ENCODE data around the gene CTNNBL1.

GRCh38 chr20:37681384-37682112 lies 12.3 kb upstream of the CTNNBL1 start:
- no peak for TF ChIP-seq POLR2A (IDR thresholded peaks at IDR 0.05; ENCODE audit: low read depth)
- TF ChIP-seq, protein P1, sequence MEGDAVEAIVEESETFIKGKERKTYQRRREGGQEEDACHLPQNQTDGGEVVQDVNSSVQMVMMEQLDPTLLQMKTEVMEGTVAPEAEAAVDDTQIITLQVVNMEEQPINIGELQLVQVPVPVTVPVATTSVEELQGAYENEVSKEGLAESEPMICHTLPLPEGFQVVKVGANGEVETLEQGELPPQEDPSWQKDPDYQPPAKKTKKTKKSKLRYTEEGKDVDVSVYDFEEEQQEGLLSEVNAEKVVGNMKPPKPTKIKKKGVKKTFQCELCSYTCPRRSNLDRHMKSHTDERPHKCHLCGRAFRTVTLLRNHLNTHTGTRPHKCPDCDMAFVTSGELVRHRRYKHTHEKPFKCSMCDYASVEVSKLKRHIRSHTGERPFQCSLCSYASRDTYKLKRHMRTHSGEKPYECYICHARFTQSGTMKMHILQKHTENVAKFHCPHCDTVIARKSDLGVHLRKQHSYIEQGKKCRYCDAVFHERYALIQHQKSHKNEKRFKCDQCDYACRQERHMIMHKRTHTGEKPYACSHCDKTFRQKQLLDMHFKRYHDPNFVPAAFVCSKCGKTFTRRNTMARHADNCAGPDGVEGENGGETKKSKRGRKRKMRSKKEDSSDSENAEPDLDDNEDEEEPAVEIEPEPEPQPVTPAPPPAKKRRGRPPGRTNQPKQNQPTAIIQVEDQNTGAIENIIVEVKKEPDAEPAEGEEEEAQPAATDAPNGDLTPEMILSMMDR (IDR thresholded peaks at IDR 0.05) = no peak

All from esophagus muscularis mucosa (tissue), 3 donors.